GM18907 (cell line): ENCODE data around the gene IL17RE.
"Not testable (repeated sequence)": the region's sequence is repeated elsewhere in the genome, so short reads cannot be mapped to it uniquely, and the experiment has no call there.

Source experiments
- ATAC-seq: cut with Tn5 transposase; IDR thresholded peaks from one replicate; pipeline ENCODE4 v1.9.1; 2021; ENCODE audit warnings: mild to moderate bottlenecking, moderate library complexity; ENCODE audit not compliant: unreplicated experiment

Gene IL17RE

DNA sequence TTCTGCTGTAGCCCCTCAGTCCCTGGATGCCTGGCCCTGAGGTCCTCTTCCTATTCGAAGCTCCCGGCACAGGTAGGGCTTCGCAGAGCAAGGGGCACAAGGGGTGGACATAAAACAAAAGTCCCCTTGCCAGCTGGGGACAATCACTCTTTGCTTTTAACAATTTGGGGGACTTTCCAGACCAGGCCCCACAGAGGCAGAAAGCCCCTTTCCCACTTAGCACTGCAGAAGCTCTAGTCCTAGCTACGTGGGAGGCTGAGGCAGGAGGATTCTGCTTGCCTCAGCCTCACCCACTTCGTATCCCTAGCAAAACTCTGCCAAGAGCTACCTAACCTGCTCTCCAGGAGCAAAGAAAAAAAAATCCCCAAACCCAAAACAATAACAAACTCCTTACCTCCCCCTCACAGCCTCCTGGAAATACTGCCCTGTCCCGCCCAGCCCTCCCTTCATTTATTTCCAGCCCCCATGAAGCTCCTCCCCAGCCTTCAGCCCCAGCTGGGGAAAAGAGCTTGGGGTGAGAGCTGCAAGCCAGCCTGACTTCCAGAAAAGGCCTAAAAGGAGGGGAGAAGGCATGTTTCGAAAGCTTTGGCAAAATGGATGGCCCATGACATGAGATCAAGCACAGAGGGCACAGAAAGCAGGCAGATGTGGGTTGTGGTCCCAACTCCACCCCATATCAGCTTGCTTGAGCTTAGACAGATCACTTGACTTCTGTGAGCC is 22.7 kb upstream of the IL17RE start, which contains the start of gene CIDEC:
TSS of gene CIDEC (minus strand) at position 424 of the 720 bp plus-strand sequence. CDS start 1,767 bp downstream, outside the sequence.
- ATAC-seq, result no peak

DNA sequence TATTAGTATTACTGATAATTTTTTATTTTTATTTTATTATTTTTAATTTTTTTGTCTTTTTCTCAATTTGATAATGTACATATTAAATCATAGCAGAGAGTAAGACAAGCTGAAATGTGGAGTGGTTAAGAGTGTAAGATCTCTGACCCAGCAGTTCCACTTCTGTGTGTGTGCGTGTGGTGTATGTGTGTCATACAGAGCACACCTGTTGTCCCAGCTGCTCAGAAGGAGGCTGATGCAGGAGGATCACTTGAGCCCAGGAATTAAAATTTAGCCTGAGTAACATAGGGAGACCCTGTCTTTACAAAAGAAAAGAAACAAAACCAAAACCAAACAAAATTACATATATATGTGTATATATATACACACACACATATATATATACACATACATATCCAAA is 21.2 kb upstream of the IL17RE start:
- no peak for ATAC-seq

DNA sequence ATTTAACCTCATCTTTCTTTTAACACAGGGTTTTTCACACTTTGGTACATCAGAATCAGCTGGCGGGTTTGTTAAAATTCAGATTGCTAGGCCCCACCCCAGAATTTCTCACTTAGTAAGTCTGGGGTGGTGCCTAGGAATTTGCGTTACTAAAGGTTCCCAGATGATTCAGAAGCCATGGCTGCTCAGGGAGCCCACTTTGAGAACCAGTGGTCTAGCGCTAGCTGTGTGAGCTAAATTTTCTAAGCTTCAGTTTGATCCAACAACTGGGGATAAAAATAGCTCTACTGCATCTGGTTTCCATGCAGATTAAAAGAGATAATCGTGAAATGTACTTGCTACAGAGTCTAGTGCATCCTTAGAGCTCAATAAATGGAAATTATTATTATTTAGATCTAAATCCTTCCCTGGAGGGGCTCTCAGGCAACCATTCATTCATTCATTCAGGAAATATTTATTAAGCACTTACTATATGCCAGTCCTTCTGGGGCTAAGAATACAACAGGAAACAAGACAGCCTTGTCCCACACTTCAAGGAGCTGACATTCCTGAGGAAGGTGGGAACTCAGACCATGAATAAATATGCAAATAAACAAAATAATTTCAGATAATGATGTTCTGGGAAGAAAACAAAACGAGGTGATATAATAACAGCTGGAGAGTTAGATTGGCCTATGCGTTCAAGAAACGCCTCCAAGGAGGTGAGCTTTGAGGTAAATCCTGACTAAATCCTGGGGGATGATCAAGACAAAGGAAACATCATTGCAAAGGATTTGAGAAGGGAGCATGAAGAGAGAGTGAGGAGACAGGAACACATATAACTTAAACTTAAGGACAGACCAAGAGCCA is 18.7 kb upstream of the IL17RE start:
- no peak for ATAC-seq

- ATAC-seq, result no peak
These were observed 18.0 kb upstream of the IL17RE start for GRCh38 chr3:9884555-9885165.

- no peak for ATAC-seq
These were observed 16.3 kb upstream of the IL17RE start for GRCh38 chr3:9886328-9886727.

- ATAC-seq, result no peak
These were observed 15.2 kb upstream of the IL17RE start for GRCh38 chr3:9887480-9887879.

DNA sequence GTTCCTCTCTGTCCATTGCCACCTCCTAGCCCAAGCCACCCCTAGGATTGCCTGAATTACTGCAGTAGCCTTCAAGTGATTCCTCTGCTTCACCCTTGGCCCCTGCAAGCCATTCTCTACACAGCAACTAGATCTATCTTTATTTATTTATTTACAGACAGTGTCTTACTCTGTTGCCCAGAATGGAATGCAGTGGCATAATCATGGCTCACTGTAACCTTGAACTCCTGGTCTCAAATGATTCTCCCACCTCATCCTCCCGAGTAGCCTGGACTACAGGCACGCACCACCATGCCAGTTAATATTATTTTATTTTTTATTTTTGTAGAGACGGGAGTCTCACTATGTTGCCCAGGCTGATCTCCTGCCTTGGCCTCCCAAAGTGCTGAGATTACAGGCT is 14.1 kb upstream of the IL17RE start:
- ATAC-seq, result no peak

DNA sequence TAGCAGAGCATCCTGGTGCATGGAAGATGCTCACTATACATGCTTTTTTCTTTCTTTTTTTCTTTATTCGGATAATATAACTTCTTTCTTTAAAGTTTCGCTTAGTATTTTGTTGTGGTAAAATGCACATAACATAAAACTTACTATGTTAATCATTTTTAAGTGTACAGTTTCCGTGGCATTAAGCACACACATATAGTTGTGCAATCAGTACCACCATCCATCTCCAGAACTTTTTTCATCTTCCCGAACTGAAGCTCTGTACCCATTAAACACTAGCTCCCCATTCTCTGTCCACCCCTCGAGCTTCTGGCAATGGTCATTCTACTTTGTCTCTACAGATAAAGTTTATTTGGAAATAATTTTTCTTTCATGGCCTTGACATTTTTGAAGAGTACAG is 13.2 kb upstream of the IL17RE start:
- no peak for ATAC-seq

DNA sequence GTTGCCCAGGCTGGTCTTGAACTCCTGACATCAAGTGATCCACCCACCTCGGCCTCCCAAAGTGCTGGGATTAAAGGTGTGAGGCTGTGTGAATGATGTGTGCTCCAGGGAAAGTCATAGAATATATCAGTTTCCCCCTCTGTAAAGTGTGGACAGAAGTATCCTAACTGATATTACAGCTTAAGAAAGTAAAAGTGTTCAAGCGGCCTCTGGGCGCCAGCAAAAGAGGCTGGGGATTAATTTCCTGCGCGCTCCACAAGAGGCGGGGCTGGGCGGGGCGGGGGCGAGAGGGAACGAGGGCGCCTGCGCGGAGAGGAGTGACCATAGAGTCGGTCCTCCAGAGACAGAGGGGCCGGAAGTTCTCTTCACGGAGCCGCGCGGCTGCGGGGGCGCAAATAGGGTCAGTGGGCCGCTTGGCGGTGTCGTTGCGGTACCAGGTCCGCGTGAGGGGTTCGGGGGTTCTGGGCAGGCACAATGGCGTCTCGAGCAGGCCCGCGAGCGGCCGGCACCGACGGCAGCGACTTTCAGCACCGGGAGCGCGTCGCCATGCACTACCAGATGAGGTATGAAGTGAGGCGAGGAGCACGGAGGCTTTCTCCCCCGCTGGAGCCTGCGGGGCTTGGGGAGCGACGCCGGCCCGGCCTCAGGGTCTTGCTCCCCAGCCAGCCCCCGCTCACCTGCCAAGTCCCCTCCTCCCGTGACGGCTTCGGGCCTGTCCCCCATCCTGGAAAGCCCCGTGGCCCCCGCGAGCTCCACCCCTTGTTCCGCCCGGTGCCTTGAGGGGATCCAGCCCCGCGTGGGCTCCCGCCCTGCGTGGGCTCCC is 12.2 kb upstream of the IL17RE start, which contains the start of gene JAGN1:
TSS of gene JAGN1 (plus strand) at position 362 of the 823 bp plus-strand sequence. CDS start at position 475, 113 bp downstream.
- peak; percentile 78 for ATAC-seq

GRCh38 chr3:9891072-9891622 is 11.5 kb upstream of the IL17RE start:
- no peak for ATAC-seq

GRCh38 chr3:9893739-9894138 is 8.9 kb upstream of the IL17RE start:
- no peak for ATAC-seq

- ATAC-seq, result not testable (repeated sequence)
These were observed 6.9 kb upstream of the IL17RE start for GRCh38 chr3:9895715-9896114.

- ATAC-seq, result not testable (repeated sequence)
These were observed 5.8 kb upstream of the IL17RE start for GRCh38 chr3:9896755-9897407.

GRCh38 chr3:9897408-9898372 is 5.0 kb upstream of the IL17RE start:
- peak; percentile 56 for ATAC-seq

DNA sequence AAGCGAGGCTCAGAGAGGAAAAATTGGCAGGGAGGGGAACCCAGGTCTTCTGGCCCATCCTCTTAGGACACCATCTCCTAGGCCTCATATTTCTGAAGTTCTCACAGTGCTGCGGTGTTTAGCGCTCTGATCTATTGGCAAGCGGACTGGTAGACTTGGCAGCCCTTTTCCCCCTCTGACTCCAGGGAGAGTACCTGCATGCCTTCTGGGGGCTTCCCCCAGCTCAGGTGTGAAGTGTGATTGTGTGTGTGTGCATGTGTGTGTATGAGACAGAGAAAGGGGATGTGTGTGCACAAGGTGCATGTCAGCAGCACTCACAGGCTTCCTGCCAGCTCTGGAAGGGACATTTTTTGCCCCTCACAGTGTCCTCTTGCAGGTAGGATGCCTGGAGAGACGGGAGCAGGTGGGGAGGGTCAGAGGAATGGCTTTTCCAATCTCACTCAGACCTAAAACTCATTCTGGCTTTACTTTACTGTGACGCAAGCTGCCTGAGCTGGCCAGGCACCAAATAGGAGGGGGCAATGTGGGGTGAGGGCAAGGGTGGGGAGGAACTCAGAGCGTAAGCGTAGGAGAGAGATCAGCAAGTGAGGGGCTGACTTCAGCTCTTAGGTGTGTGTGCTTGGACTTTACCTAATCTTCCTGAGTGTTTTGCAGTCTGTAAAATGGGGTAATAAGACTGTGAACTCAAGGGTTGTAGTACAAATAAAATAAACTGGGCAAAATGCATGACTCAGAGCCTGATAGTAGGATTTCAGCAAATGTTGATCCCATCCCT is 4.0 kb upstream of the IL17RE start:
- ATAC-seq, result no peak

- no peak for ATAC-seq
These were observed 3.3 kb upstream of the IL17RE start for GRCh38 chr3:9899289-9899791.

GRCh38 chr3:9900965-9901415 is 1.7 kb upstream of the IL17RE start:
- not testable (repeated sequence) for ATAC-seq

GRCh38 chr3:9901967-9902366 is 681 bp upstream of the IL17RE start:
- ATAC-seq, result no peak
